ENCODE results near the gene WDR74.

GRCh38 chr11:62831520-62832335 lies 7.7 kb downstream of the WDR74 start, which contains the start of gene STX5:
- TF ChIP-seq, protein P1, sequence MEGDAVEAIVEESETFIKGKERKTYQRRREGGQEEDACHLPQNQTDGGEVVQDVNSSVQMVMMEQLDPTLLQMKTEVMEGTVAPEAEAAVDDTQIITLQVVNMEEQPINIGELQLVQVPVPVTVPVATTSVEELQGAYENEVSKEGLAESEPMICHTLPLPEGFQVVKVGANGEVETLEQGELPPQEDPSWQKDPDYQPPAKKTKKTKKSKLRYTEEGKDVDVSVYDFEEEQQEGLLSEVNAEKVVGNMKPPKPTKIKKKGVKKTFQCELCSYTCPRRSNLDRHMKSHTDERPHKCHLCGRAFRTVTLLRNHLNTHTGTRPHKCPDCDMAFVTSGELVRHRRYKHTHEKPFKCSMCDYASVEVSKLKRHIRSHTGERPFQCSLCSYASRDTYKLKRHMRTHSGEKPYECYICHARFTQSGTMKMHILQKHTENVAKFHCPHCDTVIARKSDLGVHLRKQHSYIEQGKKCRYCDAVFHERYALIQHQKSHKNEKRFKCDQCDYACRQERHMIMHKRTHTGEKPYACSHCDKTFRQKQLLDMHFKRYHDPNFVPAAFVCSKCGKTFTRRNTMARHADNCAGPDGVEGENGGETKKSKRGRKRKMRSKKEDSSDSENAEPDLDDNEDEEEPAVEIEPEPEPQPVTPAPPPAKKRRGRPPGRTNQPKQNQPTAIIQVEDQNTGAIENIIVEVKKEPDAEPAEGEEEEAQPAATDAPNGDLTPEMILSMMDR (IDR thresholded peaks at IDR 0.05) = no peak
- TF ChIP-seq POLR2AphosphoS5 (IDR thresholded peaks at IDR 0.05) (peak; percentile 89), POLR2A (IDR thresholded peaks at IDR 0.05) (peak; percentile 73 to 87)

Data from gastroesophageal sphincter (tissue), 3 donors.